Fibroblast of mammary gland (primary cell): ENCODE results near the gene CTDP1.
"Not testable (repeated sequence)": the region's sequence is repeated elsewhere in the genome, so short reads cannot be mapped to it uniquely, and the experiment has no call there.

Experiments
- DNase-seq: peaks from one replicate; pipeline ENCODE4 v3.0.0-alpha.2; 2010; ENCODE audit warnings: low read depth
- H3K4me3 ChIP-seq: 2 replicates; pipeline ENCODE4 v1.5.1; 2011; ENCODE audit warnings: low read depth, mild to moderate bottlenecking, low read length, moderate library complexity; ENCODE audit not compliant: control insufficient read depth
- TF ChIP-seq, protein P1 (sequence below): conservative IDR thresholded peaks from 2 replicates; pipeline ENCODE4 v1.5.1; 2011; ENCODE audit warnings: low read depth, low read length, inconsistent platforms; ENCODE audit not compliant: control insufficient read depth, insufficient read depth

CTDP1 gene

DNA sequence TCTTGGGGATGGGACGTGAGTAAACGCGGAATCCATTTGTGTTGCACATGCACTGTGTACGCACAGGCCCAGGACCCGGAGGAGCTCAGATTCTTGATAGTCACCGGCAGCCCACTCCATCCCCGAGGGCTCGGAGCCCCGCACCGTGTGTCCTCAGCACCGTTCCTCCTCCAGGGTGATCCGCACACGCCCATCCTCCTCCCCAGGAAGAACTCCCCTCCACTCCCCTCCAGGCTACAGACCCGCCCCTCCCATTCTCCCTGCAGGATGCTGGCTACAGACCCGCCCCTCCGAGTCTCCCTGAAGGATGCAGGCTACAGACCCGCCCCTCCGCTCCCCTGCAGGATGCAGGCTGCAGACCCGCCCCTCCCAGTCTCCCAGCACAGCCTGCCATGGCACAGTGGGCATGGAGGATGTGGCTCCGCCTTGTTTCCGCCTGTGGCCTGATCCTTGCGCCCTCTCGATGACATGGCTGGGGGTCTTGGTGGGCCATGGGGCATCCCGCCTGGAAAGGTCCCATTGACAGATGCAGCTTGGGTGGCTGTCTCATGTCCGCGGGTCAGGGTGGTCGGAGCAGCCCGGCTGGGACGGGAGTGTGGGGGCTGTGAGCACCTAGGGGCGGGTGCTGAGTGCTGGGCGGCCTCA, 14.1 kb downstream of the CTDP1 start:
- TF ChIP-seq, protein P1, sequence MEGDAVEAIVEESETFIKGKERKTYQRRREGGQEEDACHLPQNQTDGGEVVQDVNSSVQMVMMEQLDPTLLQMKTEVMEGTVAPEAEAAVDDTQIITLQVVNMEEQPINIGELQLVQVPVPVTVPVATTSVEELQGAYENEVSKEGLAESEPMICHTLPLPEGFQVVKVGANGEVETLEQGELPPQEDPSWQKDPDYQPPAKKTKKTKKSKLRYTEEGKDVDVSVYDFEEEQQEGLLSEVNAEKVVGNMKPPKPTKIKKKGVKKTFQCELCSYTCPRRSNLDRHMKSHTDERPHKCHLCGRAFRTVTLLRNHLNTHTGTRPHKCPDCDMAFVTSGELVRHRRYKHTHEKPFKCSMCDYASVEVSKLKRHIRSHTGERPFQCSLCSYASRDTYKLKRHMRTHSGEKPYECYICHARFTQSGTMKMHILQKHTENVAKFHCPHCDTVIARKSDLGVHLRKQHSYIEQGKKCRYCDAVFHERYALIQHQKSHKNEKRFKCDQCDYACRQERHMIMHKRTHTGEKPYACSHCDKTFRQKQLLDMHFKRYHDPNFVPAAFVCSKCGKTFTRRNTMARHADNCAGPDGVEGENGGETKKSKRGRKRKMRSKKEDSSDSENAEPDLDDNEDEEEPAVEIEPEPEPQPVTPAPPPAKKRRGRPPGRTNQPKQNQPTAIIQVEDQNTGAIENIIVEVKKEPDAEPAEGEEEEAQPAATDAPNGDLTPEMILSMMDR: no peak
- DNase-seq: no peak
- no peak overlapping the region for H3K4me3 ChIP-seq

- not testable (repeated sequence) for DNase-seq, H3K4me3 ChIP-seq
Measured at GRCh38 chr18:79694206-79694894, 14.7 kb downstream of the CTDP1 start.

DNA sequence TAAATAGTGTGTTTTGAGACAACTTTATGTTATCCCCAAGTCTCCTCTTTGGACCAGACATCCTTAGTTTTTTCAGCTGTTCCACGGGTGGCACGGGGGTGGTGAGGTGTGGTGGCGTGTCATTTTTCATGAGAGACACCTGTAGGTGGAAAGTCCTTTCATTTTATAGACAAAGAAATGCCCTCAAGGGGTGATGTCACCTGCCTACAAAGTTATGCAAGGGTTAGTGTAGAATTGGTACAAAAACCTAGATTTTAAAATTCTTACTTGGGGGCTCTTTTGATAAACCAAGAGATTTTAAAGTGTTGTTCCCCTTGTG, 15.3 kb downstream of the CTDP1 start:
- H3K4me3 ChIP-seq: no peak overlapping the region
- TF ChIP-seq, protein P1: no peak
- no peak for DNase-seq

- no peak for DNase-seq
- no peak overlapping the region for H3K4me3 ChIP-seq
- TF ChIP-seq, protein P1: no peak
Measured at GRCh38 chr18:79695269-79695668, 15.7 kb downstream of the CTDP1 start.

DNA sequence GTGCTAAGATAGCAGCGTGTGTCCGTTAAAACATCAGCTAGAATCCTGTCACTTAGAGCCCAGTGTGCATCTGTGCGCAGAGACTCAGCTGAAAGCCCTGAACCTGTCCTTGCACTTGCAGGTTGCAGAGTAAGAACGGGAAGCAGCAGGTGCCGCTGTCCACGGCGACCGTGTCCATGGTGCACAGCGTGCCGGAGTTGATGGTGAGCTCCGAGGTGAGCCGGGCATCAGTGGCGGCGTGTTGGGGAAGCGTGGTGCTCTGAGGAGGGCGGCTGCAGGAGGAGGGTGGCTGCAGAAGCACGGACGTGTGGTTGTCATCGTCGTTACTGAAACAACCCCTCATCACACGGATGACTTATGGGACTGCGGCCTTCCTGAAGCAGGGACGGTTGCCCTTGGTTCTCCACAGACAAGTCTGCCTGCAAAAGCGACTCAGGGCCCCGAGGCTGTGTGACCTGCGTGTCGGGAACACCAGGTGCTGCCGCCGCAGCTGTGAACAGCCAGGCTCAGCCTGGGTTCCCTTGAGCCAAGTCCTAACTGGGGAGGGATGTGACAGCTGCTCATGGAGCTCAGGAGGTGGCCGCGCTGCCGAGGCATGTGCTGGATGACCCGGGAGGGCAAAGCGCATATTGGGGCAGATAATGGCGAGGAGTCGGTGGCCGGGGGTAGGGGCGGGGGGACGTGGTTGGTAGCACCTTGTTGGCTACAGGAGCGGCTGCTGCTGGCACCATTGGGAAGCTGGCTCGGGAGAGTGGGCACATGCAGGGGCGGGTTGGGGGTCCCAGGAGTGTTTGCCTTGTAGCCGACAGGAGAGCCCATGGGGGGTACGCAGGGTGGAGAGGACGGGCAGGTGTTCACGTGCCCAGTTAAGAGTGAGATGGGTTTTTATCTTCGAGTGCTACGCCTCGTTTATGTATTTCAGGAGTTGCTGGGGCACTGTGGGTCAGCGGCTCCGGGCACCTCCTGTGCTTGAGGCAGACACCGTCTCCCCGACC, 16.6 kb downstream of the CTDP1 start:
- no peak for DNase-seq
- TF ChIP-seq, protein P1: no peak
- H3K4me3 ChIP-seq: no peak overlapping the region

DNA sequence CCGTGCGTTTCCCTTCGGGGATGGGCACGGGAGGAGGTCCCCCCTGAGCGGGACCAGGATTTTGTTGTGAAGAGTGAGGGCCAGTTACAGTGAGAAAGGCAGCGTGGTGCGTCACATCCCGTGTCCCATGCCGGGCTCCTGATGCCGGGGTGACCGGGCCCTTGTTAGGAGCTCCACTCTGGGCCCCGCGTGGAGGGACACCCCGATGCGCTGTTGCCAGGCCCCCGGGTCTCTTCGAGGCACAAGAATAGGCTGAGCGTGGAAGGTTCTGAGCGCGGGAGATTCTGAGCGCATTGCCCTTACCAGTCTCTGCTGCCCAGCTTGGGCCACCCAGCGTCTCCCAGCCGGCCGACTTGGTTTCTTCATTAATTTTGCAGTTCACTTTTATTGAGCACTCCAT, 17.6 kb downstream of the CTDP1 start:
- no peak overlapping the region for H3K4me3 ChIP-seq
- no peak for DNase-seq
- TF ChIP-seq, protein P1: no peak

DNA sequence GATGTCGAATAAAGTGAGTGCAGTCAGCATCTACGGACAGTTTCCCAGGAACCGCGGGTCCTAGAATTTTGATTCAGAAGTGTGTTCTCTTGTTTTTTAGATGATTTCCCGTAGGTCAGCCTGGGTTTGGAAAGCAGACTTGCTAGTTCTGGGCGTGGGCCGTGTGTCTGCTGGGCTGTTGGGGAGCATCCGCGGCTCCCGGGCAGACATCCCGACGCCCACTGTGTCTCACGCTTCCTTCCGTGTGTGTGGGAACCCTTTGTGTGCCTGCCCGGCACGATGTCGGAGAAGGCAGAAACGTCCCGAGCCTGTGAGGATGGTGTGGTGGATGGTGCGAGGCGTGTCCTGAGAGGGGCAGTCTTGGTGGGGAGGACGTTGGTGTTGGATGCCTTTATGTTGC, 18.4 kb downstream of the CTDP1 start:
- DNase-seq: no peak
- TF ChIP-seq, protein P1: no peak
- H3K4me3 ChIP-seq: no peak overlapping the region
